Naive thymus-derived CD4-positive, alpha-beta T cell (primary cell): ENCODE measurements around the gene FXYD7. TPM values are rescaled to one million over a fixed set of nuclear protein-coding genes. Genes with fewer than 3 reads are reported as not detected.
A peak's percentile ranks its signal among the peaks of the same experiment; 100 is the strongest.

ENCODE experiments used
- ATAC-seq: fragments of 150-1000 bp; cut with Tn5 transposase; 2 replicates; pipeline ENCODE4 v1.10.0; 2021; ENCODE audit warnings: mild to moderate bottlenecking, moderate library complexity
- CTCF ChIA-PET: fragments of 350-600 bp; sonication (Branson Sonifier 250); formaldehyde crosslinking; loops from one replicate; lab custom pipeline; 2021; ENCODE audit warnings: antibody characterized with exemption; lab: Charles Lee
- POLR2A ChIA-PET: fragments of 350-600 bp; sonication (Branson Sonifier 250); formaldehyde crosslinking; loops from one replicate; lab custom pipeline; 2021; ENCODE audit warnings: antibody characterized with exemption, inconsistent platforms; lab: Charles Lee
- DNase-seq, 9 donors: peaks; one replicate each; pipeline versions ENCODE4 v3.0.0 to v3.0.0-alpha.2; 2020 to 2022; ENCODE audit warnings: mixed read lengths in 1 of 9
- H3K27ac ChIP-seq: one replicate; pipeline ENCODE4 v1.7.0; 2013; ENCODE audit warnings: mild to moderate bottlenecking, low read depth, low read length, moderate library complexity
- H3K27me3 ChIP-seq, 2 donors: one replicate each; pipeline ENCODE4 v1.7.0; 2013; ENCODE audit warnings: low read length in 2 of 2, mild to moderate bottlenecking in 2 of 2, moderate library complexity in 2 of 2; ENCODE audit not compliant: control insufficient read depth in 2 of 2, insufficient read depth in 2 of 2
- H3K36me3 ChIP-seq, 3 experiments: 1 replicate in 2 of 3; 2 replicates in 1 of 3; pipeline ENCODE4 v1.7.0; 2013; ENCODE audit warnings: low read length in 3 of 3, mild to moderate bottlenecking in 3 of 3, moderate library complexity in 1 of 3; ENCODE audit not compliant: insufficient read depth in 3 of 3, control insufficient read depth in 2 of 3
- H3K4me1 ChIP-seq, 2 donors: one replicate each; pipeline ENCODE4 v1.7.0; 2013; ENCODE audit warnings: low read length in 2 of 2, mild to moderate bottlenecking in 2 of 2, moderate library complexity in 1 of 2; ENCODE audit not compliant: control insufficient read depth in 2 of 2, insufficient read depth in 2 of 2
- H3K4me3 ChIP-seq: 2 replicates; pipeline ENCODE4 v1.7.0; 2013; ENCODE audit warnings: mild to moderate bottlenecking, low read length
- H3K9me3 ChIP-seq, 3 experiments: 1 replicate in 2 of 3; 2 replicates in 1 of 3; pipeline ENCODE4 v1.7.0; 2013; ENCODE audit warnings: low read length in 3 of 3; ENCODE audit not compliant: control insufficient read depth in 2 of 3
- H3K27ac Mint-ChIP-seq, 9 donors: one replicate each; pipeline ENCODE4 v1.8.0; 2020 to 2022; ENCODE audit warnings: mixed read lengths in 9 of 9, mild to moderate bottlenecking in 8 of 9, moderate library complexity in 5 of 9, inconsistent platforms in 2 of 9
- H3K27me3 Mint-ChIP-seq, 5 donors: one replicate each; pipeline ENCODE4 v1.8.0; 2021 to 2022; ENCODE audit warnings: mixed read lengths in 5 of 5, mild to moderate bottlenecking in 1 of 5
- H3K36me3 Mint-ChIP-seq, 5 donors: one replicate each; pipeline ENCODE4 v1.8.0; 2020 to 2022; ENCODE audit warnings: mixed read lengths in 5 of 5, mild to moderate bottlenecking in 3 of 5, inconsistent platforms in 1 of 5
- H3K4me1 Mint-ChIP-seq, 7 donors: one replicate each; pipeline ENCODE4 v1.8.0; 2020 to 2022; ENCODE audit warnings: mixed read lengths in 7 of 7, mild to moderate bottlenecking in 3 of 7, inconsistent platforms in 1 of 7
- H3K4me3 Mint-ChIP-seq, 10 donors: one replicate each; pipeline ENCODE4 v1.8.0; 2020 to 2022; ENCODE audit warnings: mild to moderate bottlenecking in 10 of 10, mixed read lengths in 10 of 10, moderate library complexity in 6 of 10, inconsistent platforms in 2 of 10
- H3K9me3 Mint-ChIP-seq, 11 donors: one replicate each; pipeline ENCODE4 v1.8.0; 2020 to 2022; ENCODE audit warnings: mixed read lengths in 11 of 11, mild to moderate bottlenecking in 4 of 11, inconsistent platforms in 1 of 11, moderate library complexity in 1 of 11
- intact Hi-C, 2 donors: fragments of 100-400 bp; cut with micrococcal nuclease; formaldehyde crosslinking; loops; one replicate each; pipeline ENCODE4 v1.15.1; 2023
- polyA plus RNA-seq, 2 donors: library from polyadenylated mRNA; unstranded; fragments of 300-500 nt; fragmentation: Illumina TruSeq; gene quantifications; one replicate each; pipeline ENCODE4 v1.2.3, GENCODE V29; 2021
- total RNA-seq, 6 experiments: library from RNA in 5 of 6; stranded (reverse) in 5 of 6; gene quantifications; 1 replicate in 5 of 6; 2 replicates in 1 of 6; pipeline ENCODE4 v1.2.3 and lab custom pipeline; 2021 to 2026

Gene FXYD7
- total and polyA plus RNA-seq, 7 experiments from 2014 or later, result 1.8 to 13.2 (median 2.8) TPM

GRCh38 chr19:35177377-35178274, 34.6 kb downstream of the FXYD7 start:
- POLR2A ChIA-PET, result interaction anchor here (1.0 to 1.1 kb wide), 2 partner anchors 26 to 84 kb away, joined by 3 read pairs; no protein-coding TSS in a partner anchor
- Mint-ChIP-seq H3K4me1 (peaks cover 31 to 67% (median 45%) of the 10 kb centered on the region in 7 donors), H3K27ac (peak overlapping the region in 8 of 9 donors; percentile 1 to 69 (median 48))

GRCh38 chr19:35178701-35179100, 35.6 kb downstream of the FXYD7 start:
- H3K27me3 ChIP-seq, result no peaks in the 10 kb centered on the region
- H3K27ac Mint-ChIP-seq, result peak overlapping the region in 4 of 9 donors; percentile 17 to 68 (median 42)
- H3K36me3 ChIP-seq, result no peaks in the 10 kb centered on the region
- H3K36me3 Mint-ChIP-seq, result peaks cover 0 to 32% (median 0%) of the 10 kb centered on the region in 5 donors
- H3K4me1 Mint-ChIP-seq, result peaks cover 29 to 61% (median 42%) of the 10 kb centered on the region in 7 donors
- H3K4me3 ChIP-seq, result no peak overlapping the region
- ChIA-PET CTCF (no interaction called here), POLR2A (interaction anchor here (0.8 to 2.9 kb wide), 3 partner anchors 12 to 33 kb away, joined by 4 to 11 read pairs (median 6); no protein-coding TSS in a partner anchor)
- H3K27ac ChIP-seq, result no peak overlapping the region
- DNase-seq (no peak), ATAC-seq (no peak)
- intact Hi-C loops, result no loop called here
- H3K9me3 Mint-ChIP-seq, result peaks cover 0 to 18% (median 0%) of the 10 kb centered on the region in 11 donors
- H3K4me1 ChIP-seq, result peaks cover 0 to 17% of the 10 kb centered on the region in 2 donors
- H3K27me3 Mint-ChIP-seq, result no peaks in the 10 kb centered on the region
- H3K9me3 ChIP-seq, result no peaks in the 10 kb centered on the region
- peak overlapping the region in 2 of 10 donors; percentile 31 to 75 for H3K4me3 Mint-ChIP-seq

More at GRCh38 chr19:35177377-35178274, 34.6 kb downstream of the FXYD7 start:
- Mint-ChIP-seq H3K9me3 (peaks cover 0 to 13% (median 0%) of the 10 kb centered on the region in 11 donors), H3K4me3 (no peak overlapping the region), H3K27me3 (no peaks in the 10 kb centered on the region), H3K36me3 (peaks cover 0 to 38% (median 0%) of the 10 kb centered on the region in 5 donors)
- peaks cover 0 to 3% (median 0%) of the 10 kb centered on the region in 3 experiments for H3K36me3 ChIP-seq
- no peak overlapping the region for H3K4me3 ChIP-seq
- CTCF ChIA-PET, result no interaction called here
- no peak overlapping the region for H3K27ac ChIP-seq
- H3K27me3 ChIP-seq, result no peaks in the 10 kb centered on the region
- ATAC-seq (no peak), DNase-seq (no peak)
- intact Hi-C loops, result no loop called here
- H3K4me1 ChIP-seq, result peaks cover 3 to 23% of the 10 kb centered on the region in 2 donors
- H3K9me3 ChIP-seq, result no peaks in the 10 kb centered on the region

GRCh38 chr19:35179830-35180229, 36.8 kb downstream of the FXYD7 start:
- Mint-ChIP-seq H3K9me3 (peaks cover 0 to 23% (median 4%) of the 10 kb centered on the region in 11 donors), H3K27me3 (peaks cover 0 to 5% (median 0%) of the 10 kb centered on the region in 5 donors), H3K4me1 (peaks cover 26 to 59% (median 41%) of the 10 kb centered on the region in 7 donors), H3K36me3 (peaks cover 0 to 30% (median 0%) of the 10 kb centered on the region in 5 donors), H3K4me3 (peak overlapping the region in 9 of 10 donors; percentile 22 to 75 (median 58)), H3K27ac (peak overlapping the region; percentile 17 to 88 (median 53))
- H3K4me1 ChIP-seq, result peaks cover 0 to 14% of the 10 kb centered on the region in 2 donors
- ChIA-PET POLR2A (interaction anchor here (0.6 to 2.9 kb wide), 11 partner anchors 8 to 302 kb away, joined by 3 to 13 read pairs (median 5); partner anchors contain the start of gene FXYD5), CTCF (interaction anchor here (0.5 to 1.0 kb wide), 2 partner anchors 17 to 31 kb away, joined by 3 to 4 read pairs; no protein-coding TSS in a partner anchor)
- no peak overlapping the region for H3K27ac ChIP-seq
- no peaks in the 10 kb centered on the region for H3K36me3 ChIP-seq
- no peak for ATAC-seq
- H3K4me3 ChIP-seq, result no peak overlapping the region
- H3K27me3 ChIP-seq, result no peaks in the 10 kb centered on the region
- peak in 3 of 9 donors; percentile 25 to 29 (median 29) for DNase-seq
- H3K9me3 ChIP-seq, result no peaks in the 10 kb centered on the region
- intact Hi-C loops, result no loop called here

- Histone ChIP-seq H3K27ac (no peak overlapping the region), H3K9me3 (no peaks in the 10 kb centered on the region), H3K4me3 (no peak overlapping the region), H3K36me3 (no peaks in the 10 kb centered on the region), H3K4me1 (peaks cover 0 to 14% of the 10 kb centered on the region in 2 donors), H3K27me3 (no peaks in the 10 kb centered on the region)
- peaks cover 0 to 23% (median 4%) of the 10 kb centered on the region in 11 donors for H3K9me3 Mint-ChIP-seq
- H3K36me3 Mint-ChIP-seq, result peaks cover 0 to 28% (median 0%) of the 10 kb centered on the region in 5 donors
- CTCF ChIA-PET, result no interaction called here
- DNase-seq (no peak), ATAC-seq (no peak)
- H3K27ac Mint-ChIP-seq, result peak overlapping the region in 2 of 9 donors; percentile 2 to 13
- no peak overlapping the region for H3K4me3 Mint-ChIP-seq
- intact Hi-C loops, result no loop called here
- POLR2A ChIA-PET, result interaction anchor here (0.9 to 2.7 kb wide), 6 partner anchors 9 to 83 kb away, joined by 3 to 13 read pairs (median 3); no protein-coding TSS in a partner anchor
- peaks cover 20 to 48% (median 36%) of the 10 kb centered on the region in 7 donors for H3K4me1 Mint-ChIP-seq
- peaks cover 0 to 7% (median 0%) of the 10 kb centered on the region in 5 donors for H3K27me3 Mint-ChIP-seq
Observed at GRCh38 chr19:35181387-35181786, 38.3 kb downstream of the FXYD7 start.

- H3K4me1 Mint-ChIP-seq, result peaks cover 9 to 26% (median 20%) of the 10 kb centered on the region in 7 donors
- no peak overlapping the region for H3K4me3 Mint-ChIP-seq
- no peak overlapping the region for H3K27ac Mint-ChIP-seq
- no peaks in the 10 kb centered on the region for H3K27me3 ChIP-seq
- no peaks in the 10 kb centered on the region for H3K36me3 ChIP-seq
- DNase-seq (no peak), ATAC-seq (no peak)
- ChIA-PET POLR2A (interaction anchor here (0.8 to 1.1 kb wide), 3 partner anchors 13 to 51 kb away, joined by 3 to 4 read pairs (median 3); no protein-coding TSS in a partner anchor), CTCF (interaction anchor here (0.6 to 1.0 kb wide), 2 partner anchors 29 to 33 kb away, joined by 3 read pairs; no protein-coding TSS in a partner anchor)
- H3K4me1 ChIP-seq, result peaks cover 0 to 12% of the 10 kb centered on the region in 2 donors
- intact Hi-C loops, result no loop called here
- no peak overlapping the region for H3K4me3 ChIP-seq
- no peaks in the 10 kb centered on the region for H3K9me3 ChIP-seq
- H3K27ac ChIP-seq, result no peak overlapping the region
- H3K36me3 Mint-ChIP-seq, result peaks cover 0 to 15% (median 0%) of the 10 kb centered on the region in 5 donors
- H3K27me3 Mint-ChIP-seq, result peaks cover 0 to 12% (median 0%) of the 10 kb centered on the region in 5 donors
- H3K9me3 Mint-ChIP-seq, result peaks cover 0 to 14% (median 2%) of the 10 kb centered on the region in 11 donors
Observed at GRCh38 chr19:35184267-35184666, 41.2 kb downstream of the FXYD7 start.

GRCh38 chr19:35184884-35185283, 41.8 kb downstream of the FXYD7 start:
- Histone ChIP-seq H3K4me1 (peaks cover 0 to 6% of the 10 kb centered on the region in 2 donors), H3K27ac (no peak overlapping the region), H3K27me3 (no peaks in the 10 kb centered on the region), H3K9me3 (no peaks in the 10 kb centered on the region), H3K36me3 (no peaks in the 10 kb centered on the region), H3K4me3 (no peak overlapping the region)
- no peak overlapping the region for H3K4me3 Mint-ChIP-seq
- H3K9me3 Mint-ChIP-seq, result peaks cover 0 to 15% (median 2%) of the 10 kb centered on the region in 11 donors
- DNase-seq (no peak), ATAC-seq (no peak)
- H3K27ac Mint-ChIP-seq, result no peak overlapping the region
- H3K4me1 Mint-ChIP-seq, result peaks cover 3 to 20% (median 14%) of the 10 kb centered on the region in 7 donors
- peaks cover 0 to 16% (median 0%) of the 10 kb centered on the region in 5 donors for H3K27me3 Mint-ChIP-seq
- ChIA-PET POLR2A (interaction anchor here (1.1 kb wide), 1 partner anchor 13 kb away, joined by 3 read pairs; no protein-coding TSS in a partner anchor), CTCF (no interaction called here)
- H3K36me3 Mint-ChIP-seq, result peaks cover 0 to 14% (median 0%) of the 10 kb centered on the region in 5 donors
- intact Hi-C loops, result no loop called here
